Left lung (tissue), 10 donors: ENCODE data around the gene TRAF2. TPM values are rescaled to one million over a fixed set of nuclear protein-coding genes. Genes with fewer than 3 reads are reported as not detected.

ENCODE experiments used
- ATAC-seq: fragments of 200-7000 bp; cut with Tn5 transposase; one replicate; pipeline ENCODE4 v1.9.1; 2020; ENCODE audit warnings: moderate library complexity
- DNase-seq, 4 donors: peaks; one replicate each; pipeline ENCODE4 v3.0.0-alpha.2; 2013 to 2020
- H3K27ac ChIP-seq, 2 donors: fragments of 200-600 bp; sonication (generic) in 1 of 2; one replicate each; pipeline versions ENCODE4 v1.5.0 to v1.8.0; 2020 to 2021
- H3K27me3 ChIP-seq, 2 donors: fragments of 200-600 bp; sonication (generic) in 1 of 2; one replicate each; pipeline versions ENCODE4 v1.5.0 to v1.8.0; 2020 to 2021
- H3K36me3 ChIP-seq, 2 donors: fragments of 200-600 bp; sonication (generic) in 1 of 2; one replicate each; pipeline versions ENCODE4 v1.5.0 to v1.8.0; 2020 to 2021
- H3K4me1 ChIP-seq, 2 donors: fragments of 200-600 bp; one replicate each; pipeline ENCODE4 v1.8.0; 2021
- H3K4me3 ChIP-seq, 2 donors: fragments of 200-600 bp; sonication (generic) in 1 of 2; one replicate each; pipeline versions ENCODE4 v1.5.0 to v1.8.0; 2020 to 2021; ENCODE audit warnings: mild to moderate bottlenecking in 1 of 2
- H3K9me3 ChIP-seq, 2 donors: fragments of 200-600 bp; sonication (generic) in 1 of 2; one replicate each; pipeline versions ENCODE4 v1.5.0 to v1.8.0; 2020 to 2021
- CTCF ChIP-seq, 2 donors: fragments of 200-600 bp; sonication (generic) in 1 of 2; IDR thresholded peaks; one replicate each; pipeline versions ENCODE4 v1.5.0 to v1.8.0; 2021; ENCODE audit warnings: antibody characterized with exemption in 2 of 2
- intact Hi-C, 2 donors: fragments of 100-400 bp; cut with DNase I; formaldehyde crosslinking; loops; one replicate each; pipeline versions ENCODE4 v1.11.2 to v1.14.2; 2022
- polyA plus RNA-seq, 6 donors: library from polyadenylated mRNA; unstranded; fragments of 120-200 nt; gene quantifications; one replicate each; pipeline ENCODE4 v1.2.1, GENCODE V29; 2013; ENCODE audit not compliant: insufficient read length in 6 of 6
- total RNA-seq, 2 donors: library from RNA; stranded (reverse); fragmentation: NEBNext Ultra II Directional; extraction: Animal tissue kit (Norgen Biotek cat#: 25700); gene quantifications; one replicate each; pipeline ENCODE4 v1.2.1, GENCODE V29; 2021
- donor health status: DM: no; HTN: yes; CAD: no.
- donor health status: DM: no; HTN: no; CAD: no.

Gene TRAF2
- total and polyA plus RNA-seq, 8 donors = 12.4 to 22.4 (median 15.9) TPM

GRCh38 chr9:136940526-136941230, 54.4 kb downstream of the TRAF2 start:
- intact Hi-C loops = no loop called here
- no peak for TF ChIP-seq CTCF (IDR thresholded peaks at IDR 0.05)
- Histone ChIP-seq H3K27ac (no peak overlapping the region), H3K27me3 (no peaks in the 10 kb centered on the region), H3K36me3 (peaks cover 0 to 54% of the 10 kb centered on the region in 2 donors), H3K4me3 (no peak overlapping the region), H3K4me1 (peaks cover 2 to 27% of the 10 kb centered on the region in 2 donors), H3K9me3 (no peaks in the 10 kb centered on the region)
- DNase-seq = peak in 2 of 4 donors; percentile 27 to 79
- ATAC-seq = no peak

GRCh38 chr9:136941231-136942111, 55.2 kb downstream of the TRAF2 start:
- DNase-seq (peak in 2 of 4 donors; percentile 31 to 79), ATAC-seq (no peak)
- Histone ChIP-seq H3K27me3 (no peaks in the 10 kb centered on the region), H3K4me1 (peaks cover 2 to 24% of the 10 kb centered on the region in 2 donors), H3K36me3 (peaks cover 0 to 54% of the 10 kb centered on the region in 2 donors), H3K27ac (no peak overlapping the region), H3K9me3 (no peaks in the 10 kb centered on the region), H3K4me3 (no peak overlapping the region)
- intact Hi-C loops = no loop called here
- TF ChIP-seq CTCF (IDR thresholded peaks at IDR 0.05) = no peak

GRCh38 chr9:136942112-136942880, 56.0 kb downstream of the TRAF2 start:
- DNase-seq (peak in 2 of 4 donors; percentile 30 to 76), ATAC-seq (no peak)
- H3K4me3 ChIP-seq = peak overlapping the region in 1 of 2 donors; percentile 98
- H3K4me1 ChIP-seq = peaks cover 2 to 24% of the 10 kb centered on the region in 2 donors
- no peaks in the 10 kb centered on the region for H3K9me3 ChIP-seq
- no peak overlapping the region for H3K27ac ChIP-seq
- TF ChIP-seq CTCF (IDR thresholded peaks at IDR 0.05) = no peak
- intact Hi-C loops = no loop called here
- peaks cover 0 to 54% of the 10 kb centered on the region in 2 donors for H3K36me3 ChIP-seq
- H3K27me3 ChIP-seq = no peaks in the 10 kb centered on the region

GRCh38 chr9:136942881-136943230, 56.5 kb downstream of the TRAF2 start:
- H3K9me3 ChIP-seq = no peaks in the 10 kb centered on the region
- TF ChIP-seq CTCF (IDR thresholded peaks at IDR 0.05) = no peak
- ATAC-seq = no peak
- DNase-seq = peak in 2 of 4 donors; percentile 31 to 72
- peak overlapping the region in 1 of 2 donors; percentile 98 for H3K4me3 ChIP-seq
- H3K4me1 ChIP-seq = peaks cover 2 to 29% of the 10 kb centered on the region in 2 donors
- intact Hi-C loops = no loop called here
- peaks cover 0 to 49% of the 10 kb centered on the region in 2 donors for H3K36me3 ChIP-seq
- no peak overlapping the region for H3K27ac ChIP-seq
- H3K27me3 ChIP-seq = no peaks in the 10 kb centered on the region
